IMR-90 (cell line): Measurements from ENCODE around the gene PFKP. TPM values are rescaled to one million over a fixed set of nuclear protein-coding genes. Genes with fewer than 3 reads are reported as not detected.

Experiments used
- ATAC-seq: fragments of 200-7000 bp; cut with Tn5 transposase; 2 replicates; pipeline ENCODE4 v1.9.1; 2020; ENCODE audit warnings: low read depth, mild to moderate bottlenecking, moderate library complexity
- BruUV-seq: library from RNA; stranded (reverse); fragments of 400-500 nt; replicated peaks from 2 replicates; lab custom pipeline; 2021; lab: Mats Ljungman, UMichigan
- CTCF ChIA-PET: fragments of 300-600 bp; formaldehyde crosslinking; extraction: SDS; loops from one replicate; lab custom pipeline; 2021; ENCODE audit warnings: antibody characterized with exemption; lab: Yijun Ruan, JAX
- POLR2A ChIA-PET: fragments of 300-600 bp; sonication (Branson Sonifier 250); formaldehyde crosslinking; loops from one replicate; lab custom pipeline; 2022; ENCODE audit warnings: antibody characterized with exemption; ENCODE audit not compliant: unreplicated experiment; lab: Charles Lee
- DNase-seq: peaks from one replicate; pipeline ENCODE4 v3.0.0; 2013
- H2AFZ ChIP-seq: replicated peaks from 2 replicates; pipeline ENCODE3; 2013; ENCODE audit warnings: low read length, mild to moderate bottlenecking; ENCODE audit not compliant: poor library complexity
- H2AK5ac ChIP-seq: 2 replicates; pipeline ENCODE4 v1.6.1; 2013; ENCODE audit warnings: low read depth, low read length, inconsistent platforms
- H2AK9ac ChIP-seq: replicated peaks from 2 replicates; pipeline ENCODE3; 2013; ENCODE audit warnings: mild to moderate bottlenecking, low read depth, low read length, moderate library complexity; ENCODE audit not compliant: poor library complexity
- H2BK120ac ChIP-seq: 2 replicates; pipeline ENCODE4 v1.6.1; 2013; ENCODE audit warnings: low read depth, low read length, inconsistent platforms
- H2BK15ac ChIP-seq: 3 replicates; pipeline ENCODE4 v1.6.1; 2013; ENCODE audit warnings: low read depth, low read length, inconsistent platforms
- H2BK20ac ChIP-seq: 2 replicates; pipeline ENCODE4 v1.6.1; 2013; ENCODE audit warnings: low read depth, mild to moderate bottlenecking, inconsistent platforms, low read length, moderate library complexity
- H2BK5ac ChIP-seq: 2 replicates; pipeline ENCODE4 v1.6.1; 2013; ENCODE audit warnings: mild to moderate bottlenecking, low read depth, low read length, inconsistent platforms; ENCODE audit not compliant: poor library complexity, severe bottlenecking
- H3K14ac ChIP-seq: replicated peaks from 2 replicates; pipeline ENCODE4 v1.6.1; 2013; ENCODE audit warnings: low read depth, low read length, inconsistent platforms
- H3K18ac ChIP-seq: 2 replicates; pipeline ENCODE4 v1.6.1; 2013; ENCODE audit warnings: low read depth, low read length, control low read depth
- H3K23ac ChIP-seq: 2 replicates; pipeline ENCODE4 v1.6.1; 2013; ENCODE audit warnings: low read depth, low read length, inconsistent platforms
- H3K27ac ChIP-seq: 2 replicates; pipeline ENCODE4 v1.5.1; 2013; ENCODE audit warnings: mild to moderate bottlenecking, control low read depth, low read length; ENCODE audit not compliant: insufficient read depth
- H3K27me3 ChIP-seq: 2 replicates; pipeline ENCODE4 v1.6.1; 2013; ENCODE audit warnings: low read length; ENCODE audit not compliant: control insufficient read depth, insufficient read depth
- H3K36me3 ChIP-seq: 2 replicates; pipeline ENCODE4 v1.6.1; 2013; ENCODE audit warnings: low read length, mixed read lengths; ENCODE audit not compliant: control insufficient read depth, insufficient read depth
- H3K4ac ChIP-seq: 2 replicates; pipeline ENCODE4 v1.6.1; 2013; ENCODE audit warnings: low read depth, low read length, inconsistent platforms
- H3K4me1 ChIP-seq: 2 replicates; pipeline ENCODE4 v1.6.1; 2013; ENCODE audit warnings: low read length, mixed read lengths; ENCODE audit not compliant: control insufficient read depth, insufficient read depth
- H3K4me2 ChIP-seq: 2 replicates; pipeline ENCODE4 v1.6.1; 2013; ENCODE audit warnings: low read depth, mild to moderate bottlenecking, control low read depth, low read length, moderate library complexity
- H3K4me3 ChIP-seq: 2 replicates; pipeline ENCODE4 v1.5.1; 2013; ENCODE audit warnings: low read depth, mild to moderate bottlenecking, control low read depth, low read length, moderate library complexity; ENCODE audit not compliant: insufficient read depth
- H3K56ac ChIP-seq: 2 replicates; pipeline ENCODE4 v1.6.1; 2013; ENCODE audit warnings: low read length, inconsistent platforms; ENCODE audit not compliant: insufficient read depth; ENCODE audit errors: extremely low read depth
- H3K79me1 ChIP-seq, 2 experiments: 2 replicates each; pipeline ENCODE4 v1.6.1; 2013; ENCODE audit warnings: low read length in 2 of 2, inconsistent platforms in 1 of 2, low read depth in 1 of 2
- H3K9ac ChIP-seq: 2 replicates; pipeline ENCODE4 v1.6.1; 2013; ENCODE audit warnings: low read depth, low read length, control low read depth
- H3K9me1 ChIP-seq: 2 replicates; pipeline ENCODE4 v1.6.1; 2013; ENCODE audit warnings: low read length, inconsistent platforms; ENCODE audit not compliant: insufficient read depth
- H3K9me3 ChIP-seq: 2 replicates; pipeline ENCODE4 v1.6.1; 2013; ENCODE audit warnings: low read length; ENCODE audit not compliant: control insufficient read depth, insufficient read depth
- H4K20me1 ChIP-seq: 2 replicates; pipeline ENCODE4 v1.6.1; 2013; ENCODE audit warnings: low read length, inconsistent platforms; ENCODE audit not compliant: insufficient read depth
- H4K5ac ChIP-seq: 2 replicates; pipeline ENCODE4 v1.6.1; 2013; ENCODE audit warnings: mild to moderate bottlenecking, low read depth, low read length, control low read depth
- H4K8ac ChIP-seq, 2 experiments: 2 replicates each; pipeline ENCODE4 v1.6.1; 2013; ENCODE audit warnings: low read depth in 2 of 2, low read length in 2 of 2, control low read depth in 1 of 2, inconsistent platforms in 1 of 2
- H4K91ac ChIP-seq: 2 replicates; pipeline ENCODE4 v1.6.1; 2013; ENCODE audit warnings: low read depth, low read length, inconsistent platforms; ENCODE audit not compliant: insufficient read depth
- BHLHE40 ChIP-seq: fragments of 150-350 bp; IDR thresholded peaks from 2 replicates; pipeline ENCODE4 v1.6.1; 2016; ENCODE audit warnings: mild to moderate bottlenecking, low read depth, low read length
- CEBPB ChIP-seq: IDR thresholded peaks from 2 replicates; pipeline ENCODE4 v1.6.1; 2012; ENCODE audit warnings: low read depth, low read length, improper control_type of control experiment
- CHD1 ChIP-seq: IDR thresholded peaks from 2 replicates; pipeline ENCODE4 v1.6.1; 2012; ENCODE audit warnings: low read depth, low read length, improper control_type of control experiment
- CTCF ChIP-seq: conservative IDR thresholded peaks from 2 replicates; pipeline ENCODE4 v1.5.1; 2012; ENCODE audit warnings: mild to moderate bottlenecking, low read depth, low read length, improper control_type of control experiment
- ELK1 ChIP-seq: fragments of 150-350 bp; IDR thresholded peaks from 2 replicates; pipeline ENCODE4 v1.6.1; 2016; ENCODE audit warnings: low read depth, mild to moderate bottlenecking, low read length, moderate library complexity, borderline replicate concordance
- FOS ChIP-seq: fragments of 150-350 bp; IDR thresholded peaks from 2 replicates; pipeline ENCODE4 v1.6.1; 2016; ENCODE audit warnings: low read depth, low read length
- MAFK ChIP-seq: IDR thresholded peaks from 2 replicates; pipeline ENCODE4 v1.6.1; 2012; ENCODE audit warnings: low read depth, low read length, improper control_type of control experiment
- MXI1 ChIP-seq: IDR thresholded peaks from 2 replicates; pipeline ENCODE4 v1.6.1; 2012; ENCODE audit warnings: low read depth, mild to moderate bottlenecking, low read length, moderate library complexity, borderline replicate concordance
- NFE2L2 ChIP-seq: fragments of 150-350 bp; IDR thresholded peaks from 2 replicates; pipeline ENCODE4 v1.6.1; 2016; ENCODE audit warnings: low read depth, mild to moderate bottlenecking, low read length
- POLR2A ChIP-seq: IDR thresholded peaks from 2 replicates; pipeline ENCODE4 v1.6.1; 2012; ENCODE audit warnings: mild to moderate bottlenecking, low read depth, low read length
- RAD21 ChIP-seq: IDR thresholded peaks from 2 replicates; pipeline ENCODE4 v1.6.1; 2012; ENCODE audit warnings: low read length, improper control_type of control experiment
- RCOR1 ChIP-seq: IDR thresholded peaks from 2 replicates; pipeline ENCODE4 v1.6.1; 2012; ENCODE audit warnings: mild to moderate bottlenecking, low read length, improper control_type of control experiment; ENCODE audit not compliant: insufficient replicate concordance
- RFX5 ChIP-seq: IDR thresholded peaks from 2 replicates; pipeline ENCODE4 v1.8.0; 2012; ENCODE audit warnings: low read depth, mild to moderate bottlenecking, low read length, moderate library complexity
- SMC3 ChIP-seq: fragments of 150-350 bp; IDR thresholded peaks from 2 replicates; pipeline ENCODE4 v1.6.1; 2016; ENCODE audit warnings: low read depth, mild to moderate bottlenecking, antibody characterized with exemption, low read length, moderate library complexity
- USF2 ChIP-seq: fragments of 150-350 bp; IDR thresholded peaks from 2 replicates; pipeline ENCODE4 v1.6.1; 2017; ENCODE audit warnings: mild to moderate bottlenecking, antibody characterized with exemption, low read length, low read depth
- WGBS, 2 experiments: methylation state at CpG; one replicate each; pipeline versions ENCODE4 v1.1.5 to v1.1.7; 2013; ENCODE audit warnings: missing lambda C conversion rate in 2 of 2; ENCODE audit not compliant: insufficient read length in 1 of 2; ENCODE audit errors: extremely low coverage in 2 of 2; 5-methylcytosine and 5-hydroxymethylcytosine counted together
- dilution Hi-C: fragments of 300-500 bp; cut with HindIII; formaldehyde crosslinking; loops from one replicate; pipeline ENCODE4 v1.14.3; 2018; ENCODE audit warnings: low sequenced_read_pairs; ENCODE audit not compliant: unreplicated experiment
- in situ Hi-C: fragments of 300-500 bp; cut with MboI; formaldehyde crosslinking; loops from 3 replicates; pipeline ENCODE4 v1.14.3; 2019; ENCODE audit warnings: low sequenced_read_pairs, inconsistent platforms, mixed read lengths
- intact Hi-C: fragments of 100-400 bp; cut with micrococcal nuclease; formaldehyde crosslinking; loops from 2 replicates; pipeline ENCODE4 v1.10.0; 2022
- polyA plus RNA-seq, 3 experiments: library from polyadenylated mRNA; depleted of rRNA; stranded (reverse); fragments of >200 nt; gene quantifications; 2 replicates each; pipeline ENCODE4 v1.2.3, GENCODE V29; 2012; ENCODE audit warnings: low replicate concordance in 1 of 3
- total RNA-seq: library from RNA; depleted of rRNA; stranded (reverse); fragments of >200 nt; gene quantifications from 2 replicates; pipeline ENCODE4 v1.2.3, GENCODE V29; 2012

PFKP gene
- total and polyA plus RNA-seq, 2 of the 4 experiments (the other 2 are of a cell fraction): 223 to 294 TPM

- Histone ChIP-seq H2BK20ac (peak overlapping the region; percentile 51; the same call in 1 of the 2 replicates), H2BK15ac (0 out of 3 replicates have a peak overlapping the region, but pooled peaks have one; percentile 32), H2AFZ (peak overlapping the region; percentile 11), H3K27ac (peak overlapping the region; percentile 77), H2AK9ac (peak overlapping the region; percentile 47), H3K18ac (peak overlapping the region; percentile 8), H3K4me2 (no peak overlapping the region), H3K36me3 (peaks cover 72% of the 10 kb centered on the region), H3K9me1 (peaks cover 28% of the 10 kb centered on the region), H3K9ac (peak overlapping the region; percentile 32), H3K56ac (0 out of 2 replicates have a peak overlapping the region, but pooled peaks have one; percentile 56), H3K4ac (peak overlapping the region; percentile 76), H2BK5ac (peak overlapping the region; percentile 93), H3K9me3 (no peaks in the 10 kb centered on the region), H4K91ac (peak overlapping the region; percentile 75), H3K4me3 (no peak overlapping the region), H2BK120ac (peak overlapping the region; percentile 79), H3K79me1 (peaks cover 44 to 78% of the 10 kb centered on the region in 2 experiments), H3K4me1 (peaks cover 11% of the 10 kb centered on the region), H4K20me1 (peaks cover 31% of the 10 kb centered on the region), H3K14ac (peak overlapping the region; percentile 53), H3K27me3 (no peaks in the 10 kb centered on the region), H4K8ac (peak overlapping the region; percentile 0 to 76), H4K5ac (peak overlapping the region; percentile 79), H2AK5ac (peak overlapping the region; percentile 73; the same call in 1 of the 2 replicates), H3K23ac (0 out of 2 replicates have a peak overlapping the region, but pooled peaks have one; percentile 13)
- in situ Hi-C loops (no loop called here), intact Hi-C loops (loop anchor here (1.0 to 5.0 kb wide), 3 partner anchors 12 to 180 kb away; partner anchors contain the start of gene PFKP), dilution Hi-C loops (no loop called here)
- ATAC-seq (peak; percentile 90), DNase-seq (peak; percentile 98)
- 9% methylated on average over 8 of the region's 22 CpGs; no CpG with 5 or more reads in 1 of the 2 experiments for WGBS, 2 experiments
- no TSS peak for BruUV-seq
- CTCF ChIA-PET: no interaction called here
- POLR2A ChIA-PET: interaction anchor here (0.6 kb wide), 1 partner anchor 1992 kb away, joined by 3 read pairs; no protein-coding TSS in a partner anchor
- TF ChIP-seq MAFK (no peak), FOS (peak; percentile 84), RFX5 (no peak), RAD21 (no peak), SMC3 (no peak), CEBPB (peak; percentile 45; the same call in 1 of the 2 replicates), BHLHE40 (peak; percentile 50; the same call in 1 of the 2 replicates), CTCF (no peak), RCOR1 (no peak), POLR2A (0 out of 2 replicates have a peak, but pooled peaks have one; percentile 16), USF2 (peak; percentile 71), CHD1 (no peak), MXI1 (peak; percentile 63; the same call in 1 of the 2 replicates), NFE2L2 (peak; percentile 77), ELK1 (no peak)
Observed at GRCh38 chr10:3107426-3107961, 40.1 kb downstream of the PFKP start.
